ENCODE results near the gene NACA.

DNA sequence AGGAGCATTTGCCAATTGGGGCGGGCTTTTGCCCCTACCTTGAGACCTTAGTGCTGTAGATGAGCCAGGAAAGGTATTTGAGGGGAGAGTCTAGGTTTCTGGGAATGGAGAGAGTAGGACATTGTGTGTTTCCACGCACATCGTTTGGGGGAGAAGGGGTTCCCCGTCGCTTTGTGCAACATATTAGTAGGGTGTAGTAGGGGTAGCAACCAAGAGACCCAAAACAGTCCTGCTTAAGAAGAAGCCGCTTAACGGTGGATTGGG, 36.3 kb downstream of the NACA start:
- TF ChIP-seq SUZ12 (IDR thresholded peaks at IDR 0.05; ENCODE audit: extremely low read depth, insufficient read depth, insufficient read length) (no peak), ZNF274 (IDR thresholded peaks at IDR 0.05; ENCODE audit: low read depth, low read length) (no peak), YY1 (IDR thresholded peaks at IDR 0.05; ENCODE audit: insufficient read depth, insufficient read length) (no peak)

All from NT2/D1 (cell line).